CD14-positive monocyte (primary cell): ENCODE results near the gene B4GALNT4. TPM values are rescaled to one million over a fixed set of nuclear protein-coding genes. Genes with fewer than 3 reads are reported as not detected.
A peak's percentile ranks its signal among the peaks of the same experiment; 100 is the strongest.

Experiments
- DNase-seq, 3 donors: peaks; one replicate each; pipeline ENCODE4 v3.0.0-alpha.2; 2011 to 2022
- H2AFZ ChIP-seq: 2 replicates; pipeline ENCODE4 v1.6.0; 2012; ENCODE audit warnings: mild to moderate bottlenecking, low read depth, low read length, inconsistent platforms; ENCODE audit not compliant: insufficient read depth, poor library complexity, severe bottlenecking
- H3K27ac ChIP-seq, 2 donors: 1 replicate in 1 of 2; 2 replicates in 1 of 2; pipeline ENCODE4 v1.5.1; 2012 to 2013; ENCODE audit warnings: low read length in 2 of 2, control low read depth in 1 of 2, inconsistent platforms in 1 of 2, low read depth in 1 of 2, mild to moderate bottlenecking in 1 of 2
- H3K27me3 ChIP-seq, 2 donors: one replicate each; pipeline versions ENCODE4 v1.6.0 to v1.6.1; 2011 to 2013; ENCODE audit warnings: low read length in 2 of 2; ENCODE audit not compliant: control insufficient read depth in 2 of 2, insufficient read depth in 2 of 2
- H3K36me3 ChIP-seq, 2 donors: replicated peaks in 1 of 2; 1 replicate in 1 of 2; 2 replicates in 1 of 2; pipeline versions ENCODE4 v1.5.1 to v1.6.1; 2012 to 2013; ENCODE audit warnings: low read length in 2 of 2, control low read depth in 1 of 2, inconsistent platforms in 1 of 2, mild to moderate bottlenecking in 1 of 2; ENCODE audit not compliant: insufficient read depth in 2 of 2, control insufficient read depth in 1 of 2
- H3K4me1 ChIP-seq, 2 donors: 1 replicate in 1 of 2; 2 replicates in 1 of 2; pipeline versions ENCODE4 v1.5.1 to v1.6.1; 2012 to 2013; ENCODE audit warnings: low read length in 2 of 2, control low read depth in 1 of 2, inconsistent platforms in 1 of 2, mild to moderate bottlenecking in 1 of 2, moderate library complexity in 1 of 2; ENCODE audit not compliant: insufficient read depth in 2 of 2, control insufficient read depth in 1 of 2
- H3K4me2 ChIP-seq: replicated peaks from 2 replicates; pipeline ENCODE3; 2012; ENCODE audit warnings: low read length, moderate library complexity, mild to moderate bottlenecking; ENCODE audit not compliant: poor library complexity, severe bottlenecking; ENCODE audit errors: extremely low read depth
- H3K4me3 ChIP-seq, 3 experiments: fragments of 200-600 bp in 1 of 3; sonication (generic) in 1 of 3; replicated peaks in 1 of 3; 1 replicate in 2 of 3; 2 replicates in 1 of 3; pipeline ENCODE4 v1.5.1; 2011 to 2013; ENCODE audit warnings: low read length in 3 of 3, mild to moderate bottlenecking in 3 of 3, control low read depth in 2 of 3, low read depth in 2 of 3, inconsistent platforms in 1 of 3, moderate library complexity in 1 of 3
- H3K79me2 ChIP-seq: 2 replicates; pipeline ENCODE4 v1.6.0; 2012; ENCODE audit warnings: mild to moderate bottlenecking, control low read depth, inconsistent platforms, low read length, moderate library complexity; ENCODE audit not compliant: insufficient read depth
- H3K9ac ChIP-seq: 2 replicates; pipeline ENCODE4 v1.6.0; 2017; ENCODE audit warnings: low read length, mild to moderate bottlenecking; ENCODE audit not compliant: insufficient read depth, poor library complexity, severe bottlenecking
- H3K9me3 ChIP-seq, 2 donors: replicated peaks in 1 of 2; 1 replicate in 1 of 2; 2 replicates in 1 of 2; pipeline versions ENCODE4 v1.5.1 to v1.6.1; 2012 to 2013; ENCODE audit warnings: low read length in 2 of 2, control low read depth in 1 of 2; ENCODE audit not compliant: control insufficient read depth in 1 of 2, insufficient read depth in 1 of 2
- H4K20me1 ChIP-seq: 2 replicates; pipeline ENCODE4 v1.6.0; 2012; ENCODE audit warnings: mild to moderate bottlenecking, low read length, control low read depth, moderate library complexity; ENCODE audit not compliant: insufficient read depth
- H3K27ac Mint-ChIP-seq, 7 donors: one replicate each; pipeline ENCODE4 v1.8.0; 2020; ENCODE audit warnings: mild to moderate bottlenecking in 7 of 7, mixed read lengths in 7 of 7, moderate library complexity in 6 of 7, inconsistent platforms in 2 of 7
- H3K27me3 Mint-ChIP-seq, 3 donors: one replicate each; pipeline ENCODE4 v1.8.0; 2021 to 2022; ENCODE audit warnings: low read depth in 3 of 3, mild to moderate bottlenecking in 3 of 3, mixed read lengths in 3 of 3, moderate library complexity in 3 of 3, inconsistent platforms in 1 of 3
- H3K36me3 Mint-ChIP-seq, 2 donors: one replicate each; pipeline ENCODE4 v1.8.0; 2020; ENCODE audit warnings: mixed read lengths in 2 of 2, inconsistent platforms in 1 of 2, mild to moderate bottlenecking in 1 of 2
- H3K4me1 Mint-ChIP-seq: one replicate; pipeline ENCODE4 v1.8.0; 2020; ENCODE audit warnings: mild to moderate bottlenecking, mixed read lengths
- H3K4me3 Mint-ChIP-seq, 2 donors: one replicate each; pipeline ENCODE4 v1.8.0; 2020; ENCODE audit warnings: mild to moderate bottlenecking in 2 of 2, mixed read lengths in 2 of 2, moderate library complexity in 1 of 2
- H3K9me3 Mint-ChIP-seq, 7 donors: one replicate each; pipeline ENCODE4 v1.8.0; 2020 to 2022; ENCODE audit warnings: mixed read lengths in 7 of 7, mild to moderate bottlenecking in 6 of 7, moderate library complexity in 6 of 7, inconsistent platforms in 2 of 7
- CTCF ChIP-seq: fragments of 200-600 bp; IDR thresholded peaks from one replicate; pipeline ENCODE4 v1.8.0; 2022; ENCODE audit warnings: antibody characterized with exemption, mild to moderate bottlenecking
- WGBS: methylation state at CpG from one replicate; pipeline ENCODE4 v1.1.5; 2013; ENCODE audit warnings: missing lambda C conversion rate; ENCODE audit not compliant: insufficient coverage; 5-methylcytosine and 5-hydroxymethylcytosine counted together
- intact Hi-C, 2 donors: fragments of 100-400 bp; cut with micrococcal nuclease; formaldehyde crosslinking; loops; one replicate each; pipeline versions ENCODE4 v1.15.0 to v1.15.1; 2023
- polyA plus RNA-seq, 3 donors: library from polyadenylated mRNA; depleted of rRNA in 1 of 3; unstranded in 2 of 3; stranded (reverse) in 1 of 3; fragments of 300-500 nt in 2 of 3; fragments of >200 nt in 1 of 3; fragmentation: Illumina TruSeq in 2 of 3; gene quantifications; 1 replicate in 2 of 3; 2 replicates in 1 of 3; pipeline ENCODE4 v1.2.3, GENCODE V29; 2012 to 2021

The B4GALNT4 gene
- polyA plus RNA-seq, 3 donors, result not detected

- Histone ChIP-seq H2AFZ (peak overlapping the region; percentile 90), H3K4me2 (peak overlapping the region; percentile 65), H3K36me3 (no peaks in the 10 kb centered on the region), H3K27ac (peak overlapping the region; percentile 90 to 96), H3K4me3 (peak overlapping the region in 2 of 3 experiments; percentile 9 to 58), H3K27me3 (no peaks in the 10 kb centered on the region), H3K9ac (peak overlapping the region; percentile 60), H3K9me3 (peaks cover 7 to 12% of the 10 kb centered on the region in 2 donors), H3K4me1 (peaks cover 28 to 49% of the 10 kb centered on the region in 2 donors), H4K20me1 (no peaks in the 10 kb centered on the region), H3K79me2 (no peaks in the 10 kb centered on the region)
- H3K4me1 Mint-ChIP-seq, result peaks cover 50% of the 10 kb centered on the region
- WGBS, result 3% methylated on average over 8 of the region's 19 CpGs
- peak; percentile 87 to 94 (median 91) for DNase-seq
- no peak for TF ChIP-seq CTCF
- peak overlapping the region; percentile 70 to 81 for H3K4me3 Mint-ChIP-seq
- H3K36me3 Mint-ChIP-seq, result peaks cover 2 to 3% of the 10 kb centered on the region in 2 donors
- H3K27me3 Mint-ChIP-seq, result peaks cover 3 to 11% (median 8%) of the 10 kb centered on the region in 3 donors
- intact Hi-C loops, result no loop called here
- H3K27ac Mint-ChIP-seq, result peak overlapping the region; percentile 94 to 98 (median 97)
- peaks cover 9 to 13% (median 11%) of the 10 kb centered on the region in 7 donors for H3K9me3 Mint-ChIP-seq
Measured at GRCh38 chr11:326842-327580, 42.3 kb upstream of the B4GALNT4 start.

GRCh38 chr11:327581-327923 lies 41.7 kb upstream of the B4GALNT4 start:
- no peak for TF ChIP-seq CTCF
- peaks cover 7 to 14% of the 10 kb centered on the region in 2 donors for H3K9me3 ChIP-seq
- no peaks in the 10 kb centered on the region for H4K20me1 ChIP-seq
- H3K27me3 ChIP-seq, result no peaks in the 10 kb centered on the region
- Mint-ChIP-seq H3K27me3 (peaks cover 6 to 11% (median 9%) of the 10 kb centered on the region in 3 donors), H3K4me1 (peaks cover 50% of the 10 kb centered on the region), H3K9me3 (peaks cover 14 to 18% (median 16%) of the 10 kb centered on the region in 7 donors), H3K4me3 (peak overlapping the region; percentile 50 to 75), H3K36me3 (peaks cover 2 to 3% of the 10 kb centered on the region in 2 donors), H3K27ac (peak overlapping the region; percentile 92 to 98 (median 97))
- H3K27ac ChIP-seq, result peak overlapping the region; percentile 90 to 96
- no peaks in the 10 kb centered on the region for H3K36me3 ChIP-seq
- peak overlapping the region; percentile 65 for H3K4me2 ChIP-seq
- H3K4me1 ChIP-seq, result peaks cover 28 to 49% of the 10 kb centered on the region in 2 donors
- no CpG with 5 or more reads among the region's 3 CpGs for WGBS
- peak overlapping the region in 1 of 3 experiments; percentile 58 for H3K4me3 ChIP-seq
- intact Hi-C loops, result no loop called here
- DNase-seq, result no peak
- H3K9ac ChIP-seq, result peak overlapping the region; percentile 60
- H2AFZ ChIP-seq, result peak overlapping the region; percentile 90
- H3K79me2 ChIP-seq, result no peaks in the 10 kb centered on the region
